Aorta (tissue), 4 donors: Measurements from ENCODE around the gene TBX2. TPM values are rescaled to one million over a fixed set of nuclear protein-coding genes. Genes with fewer than 3 reads are reported as not detected.

Experiments
- polyA plus RNA-seq, 2 donors: library from polyadenylated mRNA; stranded (reverse); fragments of 200-250 nt; gene quantifications; one replicate each; pipeline ENCODE4 v1.2.3, GENCODE V29; 2013
- total RNA-seq, 2 donors: library from RNA; stranded (reverse); fragmentation: NEBNext Ultra II Directional; extraction: Animal tissue kit (Norgen Biotek cat#: 25700); gene quantifications; one replicate each; pipeline ENCODE4 v1.2.1, GENCODE V29; 2021
- donor health status: healthy with polysubstance abuse.
- donor health status: Bipolar disorder and iron deficiency.
- donor health status: DM: no; HTN: no; CAD: no.
- donor health status: DM: yes; HTN: yes; CAD: no.

The TBX2 gene
- total and polyA plus RNA-seq, 4 donors: 11.5 to 116 (median 35.7) TPM

Other genes starting within 250 kb of the TBX2 start
- gene TBX4, start 52.6 kb downstream of the TBX2 start, total RNA-seq: under 1 TPM; 0.23 to 0.27 TPM
- gene TBX4, start 52.6 kb downstream of the TBX2 start, polyA plus RNA-seq: not detected
- gene NACA2, start 191.4 kb downstream of the TBX2 start, total RNA-seq: not detected
- gene NACA2, start 191.4 kb downstream of the TBX2 start, polyA plus RNA-seq: under 1 TPM in 1 of 2 donors, not detected in 1; 0.20 TPM